ENCODE data around the gene ADGRG3. TPM values are rescaled to one million over a fixed set of nuclear protein-coding genes. Genes with fewer than 3 reads are reported as not detected.
"Not testable (repeated sequence)": the region's sequence is repeated elsewhere in the genome, so short reads cannot be mapped to it uniquely, and the experiment has no call there.

ADGRG3 gene
- total and polyA plus RNA-seq, 9 of the 15 experiments (the other 6 are each of a cell fraction or from before 2014, with no cell fraction given) = 0.09 to 0.52 (median 0.14) TPM; not detected in 3

- H4K20me1 ChIP-seq (replicated peaks; ENCODE audit: control insufficient read depth, insufficient read depth, low read length) = no peaks in the 10 kb centered on the region
- CTCF ChIA-PET (ENCODE audit: low intra/inter-chr PET ratio) = no interaction called here
- no peaks in the 10 kb centered on the region for H3K79me2 ChIP-seq (ENCODE audit: control insufficient read depth, insufficient read depth, low read length)
- H3K9me1 ChIP-seq (ENCODE audit: control insufficient read depth, insufficient read depth, low read length) = no peaks in the 10 kb centered on the region
- ATAC-seq = no peak
- peaks cover 3 to 18% of the 10 kb centered on the region in 2 experiments; a peak in 3 of 5 replicates for H3K4me1 ChIP-seq (replicated peaks in 1 of 2; ENCODE audit: control insufficient read depth in 2 of 2, insufficient read depth in 2 of 2, low read length in 2 of 2)
- H3K27me3 ChIP-seq (ENCODE audit: control insufficient read depth in 2 of 2, insufficient read depth in 2 of 2, low read length in 2 of 2) = 0 out of 5 replicates have a peak, but pooled peaks cover 0 to 5% of the 10 kb centered on the region in 2 experiments
- H2AFZ ChIP-seq (ENCODE audit: low read depth, low read length) = no peak overlapping the region
- no TSS peak for BruUV-seq (replicated peaks)
- 0% methylated on average over 1 of the region's 1 CpG for WGBS (ENCODE audit: insufficient coverage, low coverage, missing lambda C conversion rate)
- intact Hi-C loops (cut with micrococcal nuclease) = no loop called here
- no peaks in the 10 kb centered on the region for H3K36me3 ChIP-seq (ENCODE audit: control insufficient read depth, insufficient read depth, low read length)
- no peak for DNase-seq (ENCODE audit: extremely low read depth in 1 of 4, low spot score in 3 of 4)
- H3K9me3 ChIP-seq (replicated peaks; ENCODE audit: control insufficient read depth, insufficient read depth, low read depth, low read length) = 0 out of 2 replicates have a peak, but pooled peaks cover 3% of the 10 kb centered on the region
- POLR2A ChIA-PET = no interaction called here
- TF ChIP-seq MBD1 (CRISPR knock-in tag; IDR thresholded peaks at IDR 0.05) (no peak), EGR1 (conservative IDR thresholded peaks at IDR 0.05) (peak; percentile 87)
- H3K4me2 ChIP-seq (ENCODE audit: insufficient read depth, low read length) = no peak overlapping the region
- no peak overlapping the region for H3K27ac ChIP-seq (ENCODE audit: extremely low read depth, low read depth, low read length)
- H3K4me3 ChIP-seq = no peak overlapping the region
- in situ Hi-C loops (cut with MboI) = no loop called here
- no peak overlapping the region for H3K9ac ChIP-seq (ENCODE audit: insufficient read depth in 1 of 2, low read depth in 2 of 2, low read length in 2 of 2)
- no peak for FAIRE-seq
Observed at GRCh38 chr16:57729182-57729484, 61.0 kb downstream of the ADGRG3 start.

GRCh38 chr16:57729852-57730251 is 61.7 kb downstream of the ADGRG3 start:
- CTCF ChIA-PET (ENCODE audit: low intra/inter-chr PET ratio); H3K9me3 ChIP-seq (replicated peaks; ENCODE audit: control insufficient read depth, insufficient read depth, low read depth, low read length); POLR2A ChIA-PET; BruUV-seq (replicated peaks); in situ Hi-C loops (cut with MboI); H3K27ac ChIP-seq (ENCODE audit: extremely low read depth, low read depth, low read length); H4K20me1 ChIP-seq (replicated peaks; ENCODE audit: control insufficient read depth, insufficient read depth, low read length); H3K36me3 ChIP-seq (ENCODE audit: control insufficient read depth, insufficient read depth, low read length); H3K9ac ChIP-seq (ENCODE audit: insufficient read depth in 1 of 2, low read depth in 2 of 2, low read length in 2 of 2); H3K79me2 ChIP-seq (ENCODE audit: control insufficient read depth, insufficient read depth, low read length); H3K4me3 ChIP-seq; ATAC-seq; H2AFZ ChIP-seq (ENCODE audit: low read depth, low read length); H3K4me2 ChIP-seq (ENCODE audit: insufficient read depth, low read length); DNase-seq (ENCODE audit: extremely low read depth in 1 of 4, low spot score in 3 of 4); H3K9me1 ChIP-seq (ENCODE audit: control insufficient read depth, insufficient read depth, low read length); H3K27me3 ChIP-seq (ENCODE audit: control insufficient read depth in 2 of 2, insufficient read depth in 2 of 2, low read length in 2 of 2); FAIRE-seq: not testable (repeated sequence)
- no CpG with 5 or more reads among the region's 6 CpGs for WGBS (ENCODE audit: insufficient coverage, low coverage, missing lambda C conversion rate)
- H3K4me1 ChIP-seq (replicated peaks in 1 of 2; ENCODE audit: control insufficient read depth in 2 of 2, insufficient read depth in 2 of 2, low read length in 2 of 2) = peaks cover 0 to 25% of the 10 kb centered on the region in 2 experiments; a peak in 2 of 5 replicates
- intact Hi-C loops (cut with micrococcal nuclease) = loop anchor here (10.0 kb wide), 1 partner anchor 275 kb away; the partner anchor contains the start of genes USB1 and ZNF319
- peak; percentile 48 for TF ChIP-seq EGR1 (conservative IDR thresholded peaks at IDR 0.05)
